GM23338 (cell line): ENCODE results near the gene LRRC2. TPM values are rescaled to one million over a fixed set of nuclear protein-coding genes. Genes with fewer than 3 reads are reported as not detected.

Experiments used
- ATAC-seq: fragments of 200-7000 bp; cut with Tn5 transposase; 3 replicates; pipeline ENCODE4 v1.9.1; 2020
- DNase-seq: peaks from one replicate; pipeline ENCODE4 v3.0.0-alpha.2; 2015; ENCODE audit warnings: low spot score
- H2AFZ ChIP-seq: fragments of 200-600 bp; sonication (generic); 2 replicates; pipeline ENCODE4 v1.8.0; 2016; ENCODE audit warnings: antibody characterized with exemption, mild to moderate bottlenecking, moderate library complexity
- H3F3A ChIP-seq: fragments of 200-600 bp; sonication (generic); replicated peaks from 2 replicates; pipeline ENCODE4 v1.8.0; 2017; ENCODE audit warnings: antibody characterized with exemption, mixed run types, low read depth
- H3K27ac ChIP-seq: fragments of 200-600 bp; sonication (generic); 2 replicates; pipeline ENCODE4 v1.6.1; 2016; ENCODE audit warnings: low read depth
- H3K27me3 ChIP-seq: fragments of 200-600 bp; sonication (generic); 2 replicates; pipeline ENCODE4 v1.8.0; 2016; ENCODE audit warnings: mild to moderate bottlenecking, mixed run types, moderate library complexity; ENCODE audit not compliant: insufficient read depth
- H3K36me3 ChIP-seq: fragments of 200-600 bp; sonication (generic); 2 replicates; pipeline ENCODE4 v1.8.0; 2016; ENCODE audit warnings: mild to moderate bottlenecking; ENCODE audit not compliant: insufficient read depth
- H3K4me1 ChIP-seq: fragments of 200-600 bp; sonication (generic); 2 replicates; pipeline ENCODE4 v1.8.0; 2016; ENCODE audit warnings: mild to moderate bottlenecking, moderate library complexity; ENCODE audit not compliant: insufficient read depth
- H3K4me2 ChIP-seq: fragments of 200-600 bp; sonication (generic); 2 replicates; pipeline ENCODE4 v1.7.1; 2017; ENCODE audit warnings: mixed run types
- H3K4me3 ChIP-seq: fragments of 200-600 bp; sonication (generic); 2 replicates; pipeline ENCODE4 v1.6.1; 2016; ENCODE audit warnings: mixed run types
- H3K79me2 ChIP-seq: fragments of 200-600 bp; sonication (generic); replicated peaks from 2 replicates; pipeline ENCODE4 v1.8.0; 2017; ENCODE audit warnings: mild to moderate bottlenecking; ENCODE audit not compliant: insufficient read depth
- H3K9me2 ChIP-seq: fragments of 200-600 bp; sonication (generic); 2 replicates; pipeline ENCODE4 v1.8.0; 2017; ENCODE audit not compliant: insufficient read depth
- H4K20me1 ChIP-seq: fragments of 200-600 bp; sonication (generic); replicated peaks from 2 replicates; pipeline ENCODE4 v1.8.0; 2017; ENCODE audit warnings: mild to moderate bottlenecking; ENCODE audit not compliant: insufficient read depth
- H3K27ac Mint-ChIP-seq: 2 replicates; pipeline ENCODE4 v1.8.0; 2020; ENCODE audit warnings: inconsistent platforms, mild to moderate bottlenecking, moderate library complexity, mixed read lengths
- H3K27me3 Mint-ChIP-seq: 3 replicates; pipeline ENCODE4 v1.8.0; 2022; ENCODE audit warnings: low read depth, mild to moderate bottlenecking, moderate library complexity, mixed read lengths, inconsistent platforms; ENCODE audit not compliant: insufficient read depth, poor library complexity
- H3K36me3 Mint-ChIP-seq: 3 replicates; pipeline ENCODE4 v1.8.0; 2021; ENCODE audit warnings: low read depth, mild to moderate bottlenecking, inconsistent platforms, moderate library complexity, mixed read lengths
- H3K4me1 Mint-ChIP-seq: 3 replicates; pipeline ENCODE4 v1.8.0; 2020; ENCODE audit warnings: mild to moderate bottlenecking, inconsistent platforms, mixed read lengths
- H3K4me3 Mint-ChIP-seq: 3 replicates; pipeline ENCODE4 v1.8.0; 2021; ENCODE audit warnings: moderate library complexity, mild to moderate bottlenecking, inconsistent platforms, mixed read lengths
- H3K9me3 Mint-ChIP-seq: 3 replicates; pipeline ENCODE4 v1.8.0; 2020; ENCODE audit warnings: moderate library complexity, mild to moderate bottlenecking, inconsistent platforms, mixed read lengths
- EZH2phosphoT487 ChIP-seq: fragments of 200-600 bp; sonication (generic); IDR thresholded peaks from one replicate; pipeline ENCODE4 v1.8.1; 2018; ENCODE audit warnings: antibody characterized with exemption; ENCODE audit not compliant: unreplicated experiment
- JUNB ChIP-seq: IDR thresholded peaks from one replicate; pipeline ENCODE4 v1.6.1; 2016; ENCODE audit warnings: antibody characterized with exemption; ENCODE audit not compliant: unreplicated experiment
- NANOG ChIP-seq: IDR thresholded peaks from 2 replicates; pipeline ENCODE4 v1.6.1; 2016; ENCODE audit warnings: antibody characterized with exemption, borderline replicate concordance
- POLR2AphosphoS5 ChIP-seq: IDR thresholded peaks from 2 replicates; pipeline ENCODE4 v1.6.1; 2016; ENCODE audit warnings: antibody characterized with exemption, low read depth
- ZNF114 ChIP-seq: fragments of 250-450 bp; sonication (Bioruptor Pico); IDR thresholded peaks from 2 replicates; pipeline ENCODE4 v1.5.0; 2020; ENCODE audit warnings: mild to moderate bottlenecking, moderate library complexity
- ZNF462 ChIP-seq: fragments of 250-450 bp; sonication (Bioruptor Pico); IDR thresholded peaks from 2 replicates; pipeline ENCODE4 v1.5.0; 2020; ENCODE audit warnings: mild to moderate bottlenecking, moderate library complexity
- polyA plus RNA-seq: library from polyadenylated mRNA; unstranded; fragments of >200 nt; fragmentation: Nextera tagmentation; extraction: Ambion mirVana; gene quantifications from 2 replicates; pipeline ENCODE4 v1.2.1, GENCODE V29; 2016
- total RNA-seq: library from RNA; depleted of rRNA; stranded (reverse); fragments of >200 nt; shearing (Covaris generic); gene quantifications from 2 replicates; pipeline ENCODE4 v1.2.3, GENCODE V29; 2014
- TF ChIP-seq, protein P1 (sequence below): IDR thresholded peaks from 2 replicates; pipeline ENCODE4 v1.6.1; 2016; ENCODE audit warnings: antibody characterized with exemption

The LRRC2 gene
- total and polyA plus RNA-seq, 2 experiments from 2014 or later, result 6.5 to 7.1 TPM

DNA sequence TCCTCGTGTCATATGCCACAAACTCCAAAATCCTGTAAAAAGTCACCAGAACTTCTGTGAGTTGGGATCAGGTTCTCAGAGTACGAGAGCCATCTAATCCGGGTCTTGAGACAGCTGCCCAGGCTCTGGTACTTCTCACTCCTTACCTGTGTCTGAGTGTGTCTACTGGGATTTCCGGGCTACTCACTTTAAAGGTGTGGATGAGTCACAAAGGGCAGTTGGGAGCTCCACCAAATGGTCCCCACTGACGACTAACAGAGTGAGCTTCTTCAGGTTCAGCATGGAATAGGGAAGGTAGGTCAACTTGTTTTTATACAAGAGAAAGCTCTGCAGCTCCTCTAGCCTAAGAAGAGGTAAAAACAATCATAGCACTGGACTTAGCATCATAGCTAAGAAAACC, 38.9 kb downstream of the LRRC2 start:
- Mint-ChIP-seq H3K9me3 (no peaks in the 10 kb centered on the region; the same call in 2 of the 3 replicates), H3K4me1 (no peaks in the 10 kb centered on the region; the same call in 2 of the 3 replicates), H3K27ac (no peak overlapping the region), H3K4me3 (no peak overlapping the region), H3K27me3 (peaks cover 14% of the 10 kb centered on the region), H3K36me3 (0 out of 3 replicates have a peak, but pooled peaks cover 6% of the 10 kb centered on the region)
- TF ChIP-seq POLR2AphosphoS5, result no peak
- no peak for TF ChIP-seq JUNB
- TF ChIP-seq ZNF462 (CRISPR knock-in tag), result no peak
- TF ChIP-seq, protein P1, sequence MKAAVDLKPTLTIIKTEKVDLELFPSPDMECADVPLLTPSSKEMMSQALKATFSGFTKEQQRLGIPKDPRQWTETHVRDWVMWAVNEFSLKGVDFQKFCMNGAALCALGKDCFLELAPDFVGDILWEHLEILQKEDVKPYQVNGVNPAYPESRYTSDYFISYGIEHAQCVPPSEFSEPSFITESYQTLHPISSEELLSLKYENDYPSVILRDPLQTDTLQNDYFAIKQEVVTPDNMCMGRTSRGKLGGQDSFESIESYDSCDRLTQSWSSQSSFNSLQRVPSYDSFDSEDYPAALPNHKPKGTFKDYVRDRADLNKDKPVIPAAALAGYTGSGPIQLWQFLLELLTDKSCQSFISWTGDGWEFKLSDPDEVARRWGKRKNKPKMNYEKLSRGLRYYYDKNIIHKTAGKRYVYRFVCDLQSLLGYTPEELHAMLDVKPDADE, result no peak
- H3K27me3 ChIP-seq, result no peaks in the 10 kb centered on the region
- no peaks in the 10 kb centered on the region for H4K20me1 ChIP-seq
- H2AFZ ChIP-seq, result no peak overlapping the region
- no peaks in the 10 kb centered on the region for H3K4me1 ChIP-seq
- H3K4me2 ChIP-seq, result no peak overlapping the region
- H3F3A ChIP-seq, result 0 out of 2 replicates have a peak, but pooled peaks cover 2% of the 10 kb centered on the region
- ATAC-seq (no peak), DNase-seq (no peak)
- H3K27ac ChIP-seq, result no peak overlapping the region
- H3K4me3 ChIP-seq, result no peak overlapping the region
- H3K9me2 ChIP-seq, result 0 out of 2 replicates have a peak, but pooled peaks cover 2% of the 10 kb centered on the region
- no peaks in the 10 kb centered on the region for H3K36me3 ChIP-seq
- H3K79me2 ChIP-seq, result no peaks in the 10 kb centered on the region

GRCh38 chr3:46524832-46525231, 41.3 kb downstream of the LRRC2 start:
- Histone ChIP-seq H4K20me1 (no peaks in the 10 kb centered on the region), H3K9me2 (no peaks in the 10 kb centered on the region), H3K27me3 (no peaks in the 10 kb centered on the region), H3K4me2 (no peak overlapping the region), H2AFZ (no peak overlapping the region), H3K36me3 (no peaks in the 10 kb centered on the region), H3K27ac (no peak overlapping the region), H3K79me2 (no peaks in the 10 kb centered on the region), H3K4me1 (no peaks in the 10 kb centered on the region), H3K4me3 (no peak overlapping the region), H3F3A (0 out of 2 replicates have a peak, but pooled peaks cover 2% of the 10 kb centered on the region)
- Mint-ChIP-seq H3K4me1 (peaks cover 7% of the 10 kb centered on the region), H3K36me3 (no peaks in the 10 kb centered on the region), H3K9me3 (no peaks in the 10 kb centered on the region; the same call in 2 of the 3 replicates), H3K27ac (no peak overlapping the region), H3K27me3 (peaks cover 8% of the 10 kb centered on the region), H3K4me3 (no peak overlapping the region)
- no peak for DNase-seq
- no peak for ATAC-seq
- TF ChIP-seq EZH2phosphoT487 (no peak), JUNB (no peak), ZNF114 (CRISPR knock-in tag) (no peak), NANOG (no peak)
- TF ChIP-seq, protein P1, result no peak
